Fibroblast of lung (primary cell): ENCODE results near the gene TMPRSS11A. TPM values are rescaled to one million over a fixed set of nuclear protein-coding genes. Genes with fewer than 3 reads are reported as not detected.
A peak's percentile ranks its signal among the peaks of the same experiment; 100 is the strongest.

Source experiments
- DNase-seq, 2 donors: peaks; one replicate each; pipeline versions ENCODE4 v3.0.0 to v3.0.0-alpha.2; 2010; ENCODE audit warnings: low read depth in 2 of 2
- H2AFZ ChIP-seq: 2 replicates; pipeline ENCODE4 v1.5.1; 2012; ENCODE audit warnings: low read length, control low read depth, inconsistent platforms
- H3K27ac ChIP-seq: 2 replicates; pipeline ENCODE4 v1.5.1; 2011; ENCODE audit warnings: low read length, control low read depth; ENCODE audit not compliant: insufficient read depth
- H3K27me3 ChIP-seq: 2 replicates; pipeline ENCODE4 v1.5.1; 2011; ENCODE audit warnings: mild to moderate bottlenecking, low read length; ENCODE audit not compliant: control insufficient read depth, insufficient read depth
- H3K36me3 ChIP-seq: 2 replicates; pipeline ENCODE4 v1.5.1; 2011; ENCODE audit warnings: low read length; ENCODE audit not compliant: control insufficient read depth, insufficient read depth
- H3K4me1 ChIP-seq: 2 replicates; pipeline ENCODE4 v1.5.1; 2011; ENCODE audit warnings: low read length; ENCODE audit not compliant: control insufficient read depth, insufficient read depth; ENCODE audit errors: extremely low read depth
- H3K4me2 ChIP-seq: 2 replicates; pipeline ENCODE4 v1.5.1; 2011; ENCODE audit warnings: low read length, control low read depth; ENCODE audit not compliant: insufficient read depth; ENCODE audit errors: extremely low read depth
- H3K4me3 ChIP-seq, 4 experiments: fragments of 200-600 bp in 1 of 4; sonication (generic) in 1 of 4; replicated peaks in 1 of 4; 2 replicates each; pipeline ENCODE4 v1.5.1; 2011 to 2016; ENCODE audit warnings: low read length in 4 of 4, low read depth in 3 of 4, mild to moderate bottlenecking in 3 of 4, control low read depth in 2 of 4, inconsistent platforms in 1 of 4, mixed read lengths in 1 of 4; ENCODE audit not compliant: insufficient read depth in 1 of 4; ENCODE audit errors: control extremely low read depth in 1 of 4
- H3K79me2 ChIP-seq: 2 replicates; pipeline ENCODE4 v1.5.1; 2012; ENCODE audit warnings: mild to moderate bottlenecking, low read length, inconsistent platforms; ENCODE audit not compliant: control insufficient read depth, insufficient read depth
- H3K9ac ChIP-seq: 2 replicates; pipeline ENCODE4 v1.5.1; 2011; ENCODE audit warnings: mild to moderate bottlenecking, low read length, control low read depth; ENCODE audit not compliant: insufficient read depth
- H3K9me3 ChIP-seq: 2 replicates; pipeline ENCODE4 v1.5.1; 2012; ENCODE audit warnings: low read depth, low read length; ENCODE audit not compliant: control insufficient read depth, insufficient read depth
- H4K20me1 ChIP-seq: 2 replicates; pipeline ENCODE4 v1.5.1; 2011; ENCODE audit warnings: low read length; ENCODE audit not compliant: control insufficient read depth, insufficient read depth; ENCODE audit errors: extremely low read depth
- CTCF ChIP-seq, 2 donors: IDR thresholded peaks in 1 of 2; conservative IDR thresholded peaks in 1 of 2; 1 replicate in 1 of 2; 2 replicates in 1 of 2; pipeline ENCODE4 v1.5.1; 2011 to 2012; ENCODE audit warnings: low read length in 2 of 2, control low read depth in 1 of 2, inconsistent platforms in 1 of 2, low read depth in 1 of 2, mild to moderate bottlenecking in 1 of 2
- EZH2 ChIP-seq: IDR thresholded peaks from 2 replicates; pipeline ENCODE4 v1.5.1; 2012; ENCODE audit warnings: low read length, control low read depth, mild to moderate bottlenecking; ENCODE audit errors: missing control alignments
- polyA plus RNA-seq, 2 donors: library from polyadenylated mRNA; depleted of rRNA in 1 of 2; stranded (reverse) in 1 of 2; unstranded in 1 of 2; fragments of >200 nt; gene quantifications; 2 replicates each; pipeline ENCODE4 v1.2.1, GENCODE V29; 2011 to 2012; ENCODE audit warnings: missing spikeins in 1 of 2
- total RNA-seq: library from RNA; depleted of rRNA; stranded (reverse); fragments of >200 nt; gene quantifications from 2 replicates; pipeline ENCODE4 v1.2.1, GENCODE V29; 2014

The TMPRSS11A gene
- total and polyA plus RNA-seq, 2 donors (not counting 1 experiment from before 2014, with no cell fraction given): not detected

- no peaks in the 10 kb centered on the region for H3K9me3 ChIP-seq
- H3K27ac ChIP-seq: no peak overlapping the region
- TF ChIP-seq EZH2: no peak
- no peak for TF ChIP-seq CTCF (conservative IDR thresholded peaks at IDR 0.05 in 1 of 2, IDR thresholded peaks at IDR 0.05 in 1 of 2; ENCODE audit: low read depth in 1 of 2, low read length in 2 of 2)
Measured at GRCh38 chr4:67874986-67875385, 88.3 kb downstream of the TMPRSS11A start.

GRCh38 chr4:67873116-67873515 is 90.2 kb downstream of the TMPRSS11A start:
- Histone ChIP-seq H3K4me2 (no peak overlapping the region), H2AFZ (no peak overlapping the region), H3K9me3 (no peaks in the 10 kb centered on the region), H3K4me1 (no peaks in the 10 kb centered on the region), H3K4me3 (no peak overlapping the region), H3K79me2 (no peaks in the 10 kb centered on the region), H3K27ac (no peak overlapping the region), H3K36me3 (no peaks in the 10 kb centered on the region), H4K20me1 (no peaks in the 10 kb centered on the region), H3K9ac (no peak overlapping the region), H3K27me3 (no peaks in the 10 kb centered on the region)
- TF ChIP-seq CTCF (conservative IDR thresholded peaks at IDR 0.05 in 1 of 2, IDR thresholded peaks at IDR 0.05 in 1 of 2; ENCODE audit: low read depth in 1 of 2, low read length in 2 of 2) (no peak), EZH2 (no peak)
- no peak for DNase-seq

More at GRCh38 chr4:67874986-67875385, 88.3 kb downstream of the TMPRSS11A start:
- no peaks in the 10 kb centered on the region for H4K20me1 ChIP-seq
- H3K36me3 ChIP-seq: no peaks in the 10 kb centered on the region
- no peaks in the 10 kb centered on the region for H3K4me1 ChIP-seq
- no peaks in the 10 kb centered on the region for H3K79me2 ChIP-seq
- H3K9ac ChIP-seq: no peak overlapping the region
- DNase-seq: no peak
- H3K4me2 ChIP-seq: no peak overlapping the region
- H3K27me3 ChIP-seq: no peaks in the 10 kb centered on the region
- no peak overlapping the region for H3K4me3 ChIP-seq
- H2AFZ ChIP-seq: no peak overlapping the region

- Histone ChIP-seq H3K9ac (no peak overlapping the region), H2AFZ (no peak overlapping the region), H3K4me1 (no peaks in the 10 kb centered on the region), H3K27ac (no peak overlapping the region), H3K27me3 (no peaks in the 10 kb centered on the region), H4K20me1 (no peaks in the 10 kb centered on the region), H3K9me3 (no peaks in the 10 kb centered on the region), H3K36me3 (no peaks in the 10 kb centered on the region), H3K79me2 (no peaks in the 10 kb centered on the region), H3K4me2 (no peak overlapping the region), H3K4me3 (no peak overlapping the region)
- DNase-seq: peak; percentile 44 to 65
- TF ChIP-seq CTCF (conservative IDR thresholded peaks at IDR 0.05 in 1 of 2, IDR thresholded peaks at IDR 0.05 in 1 of 2; ENCODE audit: low read depth in 1 of 2, low read length in 2 of 2): peak; percentile 36 to 57
- TF ChIP-seq EZH2: no peak
Measured at GRCh38 chr4:67871867-67872266, 91.4 kb downstream of the TMPRSS11A start.
